Loucy (cell line): ENCODE data around the gene CLDN16.

Source experiments
- CTCF ChIP-seq: fragments of 200-600 bp; sonication (generic); conservative IDR thresholded peaks from 2 replicates; pipeline ENCODE4 v1.5.1; 2014; ENCODE audit warnings: mild to moderate bottlenecking, antibody characterized with exemption, low read length
- EZH2phosphoT487 ChIP-seq: fragments of 200-600 bp; IDR thresholded peaks from 2 replicates; pipeline ENCODE4 v1.6.1; 2018; ENCODE audit warnings: antibody characterized with exemption, mild to moderate bottlenecking, moderate library complexity, borderline replicate concordance

GRCh38 chr3:190414297-190414696, 26.3 kb downstream of the CLDN16 start:
- no peak for TF ChIP-seq CTCF
- no peak for TF ChIP-seq EZH2phosphoT487
